ENCODE data around the gene RBM20.
A peak's percentile ranks its signal among the peaks of the same experiment; 100 is the strongest.
"Not testable (repeated sequence)": the region's sequence is repeated elsewhere in the genome, so short reads cannot be mapped to it uniquely, and the experiment has no call there.

The RBM20 gene

GRCh38 chr10:110610308-110610774, 33.8 kb upstream of the RBM20 start:
- CTCF ChIA-PET = interaction anchor here (0.7 to 3.4 kb wide), 41 partner anchors 9 to 988 kb away, joined by 3 to 20 read pairs (median 4); partner anchors contain the start of gene SMNDC1
- DNase-seq (ENCODE audit: low read depth, low spot score) = no peak
- TF ChIP-seq CTCF (IDR thresholded peaks at IDR 0.05; ENCODE audit: insufficient read depth, low read length, missing control alignments) = peak; percentile 72
- POLR2A ChIA-PET = interaction anchor here (0.6 kb wide), 1 partner anchor 261 kb away, joined by 3 read pairs; the partner anchor contains the start of gene PDCD4
- no peak overlapping the region for H3K4me3 ChIP-seq (ENCODE audit: low read depth, low read length)

DNA sequence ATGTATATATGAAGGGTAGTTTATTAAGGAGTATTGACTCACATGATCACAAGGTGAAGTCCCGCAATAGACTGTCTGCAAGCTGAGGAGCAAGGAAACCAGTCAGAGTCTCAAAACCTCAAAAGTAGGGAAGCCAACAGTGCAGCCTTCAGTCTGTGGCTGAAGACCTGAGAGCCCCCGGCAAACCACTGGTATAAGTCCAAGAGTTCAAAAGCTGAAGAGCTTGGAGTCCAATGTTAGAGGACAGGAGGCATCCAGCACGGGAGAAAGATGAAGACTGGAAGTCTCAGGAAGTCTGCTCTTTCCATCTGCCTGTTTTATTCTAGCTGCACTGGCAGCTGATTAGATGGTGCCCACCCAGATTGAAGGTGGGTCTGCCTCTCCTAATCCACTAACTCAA, 33.4 kb upstream of the RBM20 start:
- not testable (repeated sequence) for DNase-seq (ENCODE audit: low read depth, low spot score); H3K4me3 ChIP-seq (ENCODE audit: low read depth, low read length)
- CTCF ChIA-PET = interaction anchor here (0.7 to 3.4 kb wide), 42 partner anchors 9 to 1526 kb away, joined by 3 to 20 read pairs (median 4); partner anchors contain the start of gene SMNDC1
- POLR2A ChIA-PET = interaction anchor here (0.6 kb wide), 1 partner anchor 261 kb away, joined by 3 read pairs; the partner anchor contains the start of gene PDCD4

GRCh38 chr10:110612087-110612486, 32.0 kb upstream of the RBM20 start:
- TF ChIP-seq CTCF (IDR thresholded peaks at IDR 0.05; ENCODE audit: insufficient read depth, low read length, missing control alignments) = no peak
- H3K4me3 ChIP-seq (ENCODE audit: low read depth, low read length) = no peak overlapping the region
- POLR2A ChIA-PET = no interaction called here
- no peak for DNase-seq (ENCODE audit: low read depth, low spot score)
- CTCF ChIA-PET = interaction anchor here (0.9 to 3.4 kb wide), 9 partner anchors 10 to 134 kb away, joined by 3 to 20 read pairs (median 5); no protein-coding TSS in a partner anchor

GRCh38 chr10:110612629-110613028, 31.5 kb upstream of the RBM20 start:
- DNase-seq (ENCODE audit: low read depth, low spot score) = no peak
- CTCF ChIA-PET = interaction anchor here (1.4 to 3.4 kb wide), 4 partner anchors 10 to 68 kb away, joined by 5 to 20 read pairs (median 12); no protein-coding TSS in a partner anchor
- POLR2A ChIA-PET = no interaction called here
- H3K4me3 ChIP-seq (ENCODE audit: low read depth, low read length) = no peak overlapping the region
- TF ChIP-seq CTCF (IDR thresholded peaks at IDR 0.05; ENCODE audit: insufficient read depth, low read length, missing control alignments) = no peak

- H3K4me3 ChIP-seq (ENCODE audit: low read depth, low read length) = no peak overlapping the region
- ChIA-PET POLR2A (no interaction called here), CTCF (interaction anchor here (1.5 to 4.8 kb wide), 3 partner anchors 9 to 59 kb away, joined by 6 to 20 read pairs (median 20); no protein-coding TSS in a partner anchor)
- TF ChIP-seq CTCF (IDR thresholded peaks at IDR 0.05; ENCODE audit: insufficient read depth, low read length, missing control alignments) = no peak
- DNase-seq (ENCODE audit: low read depth, low spot score) = no peak
Observed at GRCh38 chr10:110613341-110613995, 30.7 kb upstream of the RBM20 start.

DNA sequence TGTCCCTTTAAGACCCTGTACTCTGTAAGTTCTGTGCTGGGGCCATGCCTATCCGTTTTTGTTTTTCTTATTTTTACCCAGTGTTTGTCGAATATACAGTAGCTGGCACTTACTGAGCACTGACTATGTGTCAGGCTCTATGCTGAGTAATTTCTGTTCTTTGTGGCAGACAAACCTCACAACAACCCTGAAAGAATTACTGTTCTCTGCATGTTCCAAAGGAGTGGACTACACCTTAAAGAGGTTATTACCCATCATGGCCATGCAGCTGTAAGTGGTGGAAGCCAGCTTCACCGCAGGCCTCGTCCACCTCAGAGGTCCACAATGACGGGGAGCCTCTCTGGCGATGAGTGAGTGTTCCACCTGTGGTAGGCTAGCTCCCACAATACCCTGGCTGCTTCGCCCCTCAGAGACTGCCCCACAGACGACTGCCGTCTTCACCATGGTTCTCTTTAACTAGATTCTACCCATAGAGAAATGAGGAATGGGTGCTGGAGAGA, 30.1 kb upstream of the RBM20 start:
- ChIA-PET POLR2A (no interaction called here), CTCF (interaction anchor here (0.9 to 4.8 kb wide), 4 partner anchors 10 to 59 kb away, joined by 3 to 20 read pairs (median 8); no protein-coding TSS in a partner anchor)
- H3K4me3 ChIP-seq (ENCODE audit: low read depth, low read length) = no peak overlapping the region
- no peak for TF ChIP-seq CTCF (IDR thresholded peaks at IDR 0.05; ENCODE audit: insufficient read depth, low read length, missing control alignments)
- DNase-seq (ENCODE audit: low read depth, low spot score) = no peak

Measured in AG04449 (cell line).